ENCODE measurements around the gene N4BP3. TPM values are rescaled to one million over a fixed set of nuclear protein-coding genes. Genes with fewer than 3 reads are reported as not detected.

Gene N4BP3
- total and polyA plus RNA-seq, 2 experiments from 2014 or later, result 9.8 to 58.2 TPM

DNA sequence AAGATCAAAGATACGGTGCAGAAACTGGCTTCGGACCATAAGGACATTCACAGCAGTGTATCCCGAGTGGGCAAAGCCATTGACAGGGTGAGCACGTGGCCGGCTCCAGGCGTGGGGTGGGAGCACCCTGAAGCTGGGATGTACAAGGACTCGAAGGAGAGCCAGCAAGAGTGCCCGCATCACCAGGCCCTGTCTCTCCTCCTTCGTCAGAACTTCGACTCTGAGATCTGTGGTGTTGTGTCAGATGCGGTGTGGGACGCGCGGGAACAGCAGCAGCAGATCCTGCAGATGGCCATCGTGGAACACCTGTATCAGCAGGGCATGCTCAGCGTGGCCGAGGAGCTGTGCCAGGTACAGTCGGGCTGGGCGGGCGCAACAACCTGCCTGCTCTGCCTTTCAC lies 29.3 kb downstream of the N4BP3 start:
- Mint-ChIP-seq H3K9me3 (no peaks in the 10 kb centered on the region), H3K4me3 (no peak overlapping the region), H3K27me3 (ENCODE audit: insufficient read depth, low read depth, poor library complexity) (peaks cover 10% of the 10 kb centered on the region), H3K27ac (0 out of 2 replicates have a peak overlapping the region, but pooled peaks have one; percentile 51), H3K36me3 (ENCODE audit: low read depth) (peaks cover 93% of the 10 kb centered on the region), H3K4me1 (peaks cover 4% of the 10 kb centered on the region)
- TF ChIP-seq POLR2AphosphoS5 (IDR thresholded peaks at IDR 0.05; ENCODE audit: low read depth) (0 out of 2 replicates have a peak, but pooled peaks have one; percentile 6), STAT1 (IDR thresholded peaks at IDR 0.05; ENCODE audit: unreplicated experiment) (no peak), EZH2 (IDR thresholded peaks at IDR 0.05; ENCODE audit: low read depth, unreplicated experiment) (no peak)
- Histone ChIP-seq H3K36me3 (ENCODE audit: insufficient read depth) (peaks cover 71% of the 10 kb centered on the region), H3K4me1 (ENCODE audit: insufficient read depth) (no peaks in the 10 kb centered on the region), H3K4me2 (no peak overlapping the region), H3K9me2 (ENCODE audit: insufficient read depth) (no peaks in the 10 kb centered on the region), H3K79me2 (replicated peaks; ENCODE audit: insufficient read depth) (peaks cover 3% of the 10 kb centered on the region), H3F3A (replicated peaks; ENCODE audit: low read depth) (peaks cover 32% of the 10 kb centered on the region), H4K20me1 (replicated peaks; ENCODE audit: insufficient read depth) (peaks cover 13% of the 10 kb centered on the region), H2AFZ (no peak overlapping the region), H3K27ac (ENCODE audit: low read depth) (no peak overlapping the region), H3K4me3 (no peak overlapping the region), H3K27me3 (ENCODE audit: insufficient read depth) (no peaks in the 10 kb centered on the region)
- no peak for ATAC-seq
- no peak for DNase-seq (ENCODE audit: low spot score)

DNA sequence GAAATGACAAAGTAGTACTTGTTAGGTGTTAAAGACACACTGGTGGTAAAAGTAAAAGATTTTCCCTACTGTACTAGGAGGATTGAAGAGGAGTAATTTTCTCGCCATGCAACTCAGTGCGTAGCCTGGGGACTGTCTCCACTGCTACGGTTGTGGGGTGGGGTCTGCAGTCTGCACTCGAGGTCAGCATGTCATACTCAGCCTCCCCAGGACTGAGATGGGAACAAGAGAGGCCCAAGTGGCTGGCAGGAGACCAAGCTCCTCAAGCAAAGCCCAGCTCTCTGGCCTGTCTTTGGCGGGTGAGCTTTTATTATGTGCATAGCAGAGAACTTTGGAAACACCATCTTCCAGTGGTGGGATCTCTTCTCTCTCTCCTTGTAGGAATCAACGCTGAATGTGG lies 29.9 kb downstream of the N4BP3 start:
- DNase-seq (ENCODE audit: low spot score), result no peak
- H3K4me1 ChIP-seq (ENCODE audit: insufficient read depth), result no peaks in the 10 kb centered on the region
- H2AFZ ChIP-seq, result no peak overlapping the region
- H3K4me3 Mint-ChIP-seq, result no peak overlapping the region
- H3K9me2 ChIP-seq (ENCODE audit: insufficient read depth), result no peaks in the 10 kb centered on the region
- H3K27me3 ChIP-seq (ENCODE audit: insufficient read depth), result no peaks in the 10 kb centered on the region
- peaks cover 93% of the 10 kb centered on the region for H3K36me3 Mint-ChIP-seq (ENCODE audit: low read depth)
- no peaks in the 10 kb centered on the region for H3K9me3 Mint-ChIP-seq
- peaks cover 4% of the 10 kb centered on the region for H3K4me1 Mint-ChIP-seq
- H4K20me1 ChIP-seq (replicated peaks; ENCODE audit: insufficient read depth), result peaks cover 8% of the 10 kb centered on the region
- no peak overlapping the region for H3K4me3 ChIP-seq
- H3K27ac ChIP-seq (ENCODE audit: low read depth), result no peak overlapping the region
- peaks cover 71% of the 10 kb centered on the region for H3K36me3 ChIP-seq (ENCODE audit: insufficient read depth)
- H3K27ac Mint-ChIP-seq, result peak overlapping the region; percentile 44; the same call in 1 of the 2 replicates
- peaks cover 14% of the 10 kb centered on the region for H3K27me3 Mint-ChIP-seq (ENCODE audit: insufficient read depth, low read depth, poor library complexity)
- H3F3A ChIP-seq (replicated peaks; ENCODE audit: low read depth), result peaks cover 38% of the 10 kb centered on the region
- peaks cover 3% of the 10 kb centered on the region for H3K79me2 ChIP-seq (replicated peaks; ENCODE audit: insufficient read depth)
- no peak for ATAC-seq
- no peak overlapping the region for H3K4me2 ChIP-seq
- TF ChIP-seq, protein P1, sequence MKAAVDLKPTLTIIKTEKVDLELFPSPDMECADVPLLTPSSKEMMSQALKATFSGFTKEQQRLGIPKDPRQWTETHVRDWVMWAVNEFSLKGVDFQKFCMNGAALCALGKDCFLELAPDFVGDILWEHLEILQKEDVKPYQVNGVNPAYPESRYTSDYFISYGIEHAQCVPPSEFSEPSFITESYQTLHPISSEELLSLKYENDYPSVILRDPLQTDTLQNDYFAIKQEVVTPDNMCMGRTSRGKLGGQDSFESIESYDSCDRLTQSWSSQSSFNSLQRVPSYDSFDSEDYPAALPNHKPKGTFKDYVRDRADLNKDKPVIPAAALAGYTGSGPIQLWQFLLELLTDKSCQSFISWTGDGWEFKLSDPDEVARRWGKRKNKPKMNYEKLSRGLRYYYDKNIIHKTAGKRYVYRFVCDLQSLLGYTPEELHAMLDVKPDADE (IDR thresholded peaks at IDR 0.05), result no peak
- TF ChIP-seq NANOG (IDR thresholded peaks at IDR 0.05; ENCODE audit: borderline replicate concordance), result no peak
- TF ChIP-seq POLR2AphosphoS5 (IDR thresholded peaks at IDR 0.05; ENCODE audit: low read depth), result no peak
- TF ChIP-seq, protein P2, sequence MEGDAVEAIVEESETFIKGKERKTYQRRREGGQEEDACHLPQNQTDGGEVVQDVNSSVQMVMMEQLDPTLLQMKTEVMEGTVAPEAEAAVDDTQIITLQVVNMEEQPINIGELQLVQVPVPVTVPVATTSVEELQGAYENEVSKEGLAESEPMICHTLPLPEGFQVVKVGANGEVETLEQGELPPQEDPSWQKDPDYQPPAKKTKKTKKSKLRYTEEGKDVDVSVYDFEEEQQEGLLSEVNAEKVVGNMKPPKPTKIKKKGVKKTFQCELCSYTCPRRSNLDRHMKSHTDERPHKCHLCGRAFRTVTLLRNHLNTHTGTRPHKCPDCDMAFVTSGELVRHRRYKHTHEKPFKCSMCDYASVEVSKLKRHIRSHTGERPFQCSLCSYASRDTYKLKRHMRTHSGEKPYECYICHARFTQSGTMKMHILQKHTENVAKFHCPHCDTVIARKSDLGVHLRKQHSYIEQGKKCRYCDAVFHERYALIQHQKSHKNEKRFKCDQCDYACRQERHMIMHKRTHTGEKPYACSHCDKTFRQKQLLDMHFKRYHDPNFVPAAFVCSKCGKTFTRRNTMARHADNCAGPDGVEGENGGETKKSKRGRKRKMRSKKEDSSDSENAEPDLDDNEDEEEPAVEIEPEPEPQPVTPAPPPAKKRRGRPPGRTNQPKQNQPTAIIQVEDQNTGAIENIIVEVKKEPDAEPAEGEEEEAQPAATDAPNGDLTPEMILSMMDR (conservative IDR thresholded peaks at IDR 0.05; ENCODE audit: low read depth in 2 of 2), result no peak
- no peak for TF ChIP-seq STAT1 (IDR thresholded peaks at IDR 0.05; ENCODE audit: unreplicated experiment)
- TF ChIP-seq, protein P3, sequence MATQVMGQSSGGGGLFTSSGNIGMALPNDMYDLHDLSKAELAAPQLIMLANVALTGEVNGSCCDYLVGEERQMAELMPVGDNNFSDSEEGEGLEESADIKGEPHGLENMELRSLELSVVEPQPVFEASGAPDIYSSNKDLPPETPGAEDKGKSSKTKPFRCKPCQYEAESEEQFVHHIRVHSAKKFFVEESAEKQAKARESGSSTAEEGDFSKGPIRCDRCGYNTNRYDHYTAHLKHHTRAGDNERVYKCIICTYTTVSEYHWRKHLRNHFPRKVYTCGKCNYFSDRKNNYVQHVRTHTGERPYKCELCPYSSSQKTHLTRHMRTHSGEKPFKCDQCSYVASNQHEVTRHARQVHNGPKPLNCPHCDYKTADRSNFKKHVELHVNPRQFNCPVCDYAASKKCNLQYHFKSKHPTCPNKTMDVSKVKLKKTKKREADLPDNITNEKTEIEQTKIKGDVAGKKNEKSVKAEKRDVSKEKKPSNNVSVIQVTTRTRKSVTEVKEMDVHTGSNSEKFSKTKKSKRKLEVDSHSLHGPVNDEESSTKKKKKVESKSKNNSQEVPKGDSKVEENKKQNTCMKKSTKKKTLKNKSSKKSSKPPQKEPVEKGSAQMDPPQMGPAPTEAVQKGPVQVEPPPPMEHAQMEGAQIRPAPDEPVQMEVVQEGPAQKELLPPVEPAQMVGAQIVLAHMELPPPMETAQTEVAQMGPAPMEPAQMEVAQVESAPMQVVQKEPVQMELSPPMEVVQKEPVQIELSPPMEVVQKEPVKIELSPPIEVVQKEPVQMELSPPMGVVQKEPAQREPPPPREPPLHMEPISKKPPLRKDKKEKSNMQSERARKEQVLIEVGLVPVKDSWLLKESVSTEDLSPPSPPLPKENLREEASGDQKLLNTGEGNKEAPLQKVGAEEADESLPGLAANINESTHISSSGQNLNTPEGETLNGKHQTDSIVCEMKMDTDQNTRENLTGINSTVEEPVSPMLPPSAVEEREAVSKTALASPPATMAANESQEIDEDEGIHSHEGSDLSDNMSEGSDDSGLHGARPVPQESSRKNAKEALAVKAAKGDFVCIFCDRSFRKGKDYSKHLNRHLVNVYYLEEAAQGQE (IDR thresholded peaks at IDR 0.05; ENCODE audit: unreplicated experiment), result no peak
- TF ChIP-seq CREB1 (CRISPR knock-in tag; IDR thresholded peaks at IDR 0.05; ENCODE audit: low read depth), result no peak
- TF ChIP-seq JUNB (IDR thresholded peaks at IDR 0.05; ENCODE audit: unreplicated experiment), result no peak
- no peak for TF ChIP-seq EZH2 (IDR thresholded peaks at IDR 0.05; ENCODE audit: low read depth, unreplicated experiment)
